Endothelial cell (in vitro differentiated cells): ENCODE data around the gene PRSS56. TPM values are rescaled to one million over a fixed set of nuclear protein-coding genes. Genes with fewer than 3 reads are reported as not detected.
"Not testable (repeated sequence)": the region's sequence is repeated elsewhere in the genome, so short reads cannot be mapped to it uniquely, and the experiment has no call there.

Source experiments
- DNase-seq: peaks from one replicate; pipeline ENCODE4 v3.0.0; 2021; ENCODE audit warnings: low spot score
- H3K27ac Mint-ChIP-seq: one replicate; pipeline ENCODE4 v1.8.0; 2021; ENCODE audit warnings: mixed read lengths, inconsistent platforms; ENCODE audit not compliant: unreplicated experiment
- H3K27me3 Mint-ChIP-seq: one replicate; pipeline ENCODE4 v1.8.0; 2021; ENCODE audit warnings: mild to moderate bottlenecking, moderate library complexity, mixed read lengths, inconsistent platforms; ENCODE audit not compliant: unreplicated experiment
- H3K36me3 Mint-ChIP-seq: one replicate; pipeline ENCODE4 v1.8.0; 2021; ENCODE audit warnings: mild to moderate bottlenecking, low read depth, mixed read lengths, inconsistent platforms; ENCODE audit not compliant: unreplicated experiment
- H3K4me1 Mint-ChIP-seq: one replicate; pipeline ENCODE4 v1.8.0; 2021; ENCODE audit warnings: mild to moderate bottlenecking, mixed read lengths, inconsistent platforms; ENCODE audit not compliant: unreplicated experiment
- H3K4me3 Mint-ChIP-seq: one replicate; pipeline ENCODE4 v1.8.0; 2021; ENCODE audit warnings: mild to moderate bottlenecking, mixed read lengths, inconsistent platforms; ENCODE audit not compliant: unreplicated experiment
- H3K9me3 Mint-ChIP-seq: one replicate; pipeline ENCODE4 v1.8.0; 2021; ENCODE audit warnings: mixed read lengths, inconsistent platforms; ENCODE audit not compliant: unreplicated experiment
- CTCF ChIP-seq: fragments of 200-600 bp; sonication (generic); IDR thresholded peaks from one replicate; pipeline ENCODE4 v1.5.0; 2021; ENCODE audit warnings: antibody characterized with exemption; ENCODE audit not compliant: unreplicated experiment
- total RNA-seq: library from RNA; stranded (reverse); fragmentation: NEBNext Ultra II Directional; extraction: Animal tissue kit (Norgen Biotek cat#: 25700); gene quantifications from one replicate; pipeline ENCODE4 v1.2.1, GENCODE V29; 2021; ENCODE audit not compliant: unreplicated experiment

PRSS56 gene
- total RNA-seq, 1 donor from 2014 or later: not detected

DNA sequence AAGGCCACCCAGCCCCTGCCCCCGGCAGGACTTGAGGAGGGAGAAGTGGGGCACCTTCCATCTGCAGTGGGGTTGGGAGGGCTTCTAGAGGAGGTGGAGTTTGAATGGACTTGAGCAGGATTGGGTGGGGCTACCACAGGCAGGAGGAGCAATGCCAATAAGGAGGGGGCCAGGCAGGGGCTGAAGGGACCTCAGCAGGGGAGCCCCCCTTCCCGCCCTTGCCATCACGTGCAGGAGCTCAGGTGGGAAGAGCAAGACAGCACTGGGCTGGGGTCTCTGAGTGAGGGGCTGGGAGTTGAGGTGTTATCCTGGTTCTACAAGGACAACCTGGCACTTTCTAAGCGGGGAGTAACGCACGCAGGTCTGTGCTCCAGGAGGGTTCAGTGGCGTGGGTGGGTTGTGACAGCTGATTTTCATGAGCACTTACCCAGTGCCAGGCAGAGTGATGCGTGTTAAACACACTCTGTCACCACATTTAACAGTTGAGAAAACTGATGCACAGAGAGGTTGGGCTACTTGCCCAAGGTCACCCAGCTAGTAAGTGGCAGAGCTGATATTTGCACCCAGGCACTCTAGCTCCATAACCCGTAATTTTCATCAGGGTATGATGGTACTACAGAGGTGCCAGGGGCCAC is 10.6 kb downstream of the PRSS56 start:
- TF ChIP-seq CTCF: no peak
- Mint-ChIP-seq H3K27ac (no peak overlapping the region), H3K9me3 (no peaks in the 10 kb centered on the region), H3K27me3 (peaks cover 9% of the 10 kb centered on the region), H3K36me3 (no peaks in the 10 kb centered on the region), H3K4me1 (no peaks in the 10 kb centered on the region), H3K4me3 (no peak overlapping the region)
- DNase-seq: no peak

DNA sequence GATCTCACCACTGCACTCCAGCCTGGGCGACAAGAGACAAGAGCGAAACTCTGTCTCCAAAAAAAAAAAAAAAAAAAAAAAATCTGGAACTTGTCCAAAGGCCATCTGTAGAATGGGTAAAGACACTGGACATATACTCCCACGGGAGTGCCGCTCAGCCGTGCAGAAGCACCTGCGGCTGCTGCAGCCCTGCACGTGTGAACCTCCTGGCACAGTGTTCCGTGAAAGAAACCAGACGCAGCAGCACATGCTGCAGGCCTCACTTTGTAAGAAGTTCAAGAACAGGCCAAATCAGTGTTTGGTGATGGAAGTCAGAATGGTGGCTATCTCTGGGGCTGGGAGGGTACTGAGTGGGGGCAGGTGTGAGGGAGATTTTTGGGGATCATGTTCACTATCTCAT is 12.2 kb downstream of the PRSS56 start:
- H3K4me1 Mint-ChIP-seq: no peaks in the 10 kb centered on the region
- H3K27ac Mint-ChIP-seq: no peak overlapping the region
- no peak for TF ChIP-seq CTCF
- DNase-seq: no peak
- H3K4me3 Mint-ChIP-seq: no peak overlapping the region
- peaks cover 4% of the 10 kb centered on the region for H3K36me3 Mint-ChIP-seq
- H3K27me3 Mint-ChIP-seq: peaks cover 10% of the 10 kb centered on the region
- peaks cover 3% of the 10 kb centered on the region for H3K9me3 Mint-ChIP-seq

DNA sequence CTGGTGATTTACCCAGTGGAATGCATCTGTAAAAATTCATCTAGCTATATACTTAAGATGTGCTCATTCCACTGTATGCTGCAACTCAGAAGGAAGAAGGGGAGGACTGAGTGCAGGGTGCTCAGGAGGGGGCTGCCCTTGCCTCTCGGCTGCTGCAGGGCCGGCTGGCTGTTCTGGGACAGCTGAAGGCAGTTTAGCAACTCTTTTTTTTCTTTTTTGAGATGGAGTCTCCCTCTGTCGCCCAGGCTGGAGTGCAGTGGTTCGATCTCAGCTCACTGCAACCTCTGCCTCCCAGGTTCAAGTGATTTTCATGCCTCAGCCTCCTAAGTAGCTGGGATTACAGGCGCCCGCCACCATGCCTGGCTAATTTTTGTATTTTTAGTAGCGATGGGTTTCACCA is 12.6 kb downstream of the PRSS56 start:
- H3K36me3 Mint-ChIP-seq, H3K4me1 Mint-ChIP-seq, H3K27ac Mint-ChIP-seq, DNase-seq, H3K9me3 Mint-ChIP-seq, H3K27me3 Mint-ChIP-seq, H3K4me3 Mint-ChIP-seq: not testable (repeated sequence)

DNA sequence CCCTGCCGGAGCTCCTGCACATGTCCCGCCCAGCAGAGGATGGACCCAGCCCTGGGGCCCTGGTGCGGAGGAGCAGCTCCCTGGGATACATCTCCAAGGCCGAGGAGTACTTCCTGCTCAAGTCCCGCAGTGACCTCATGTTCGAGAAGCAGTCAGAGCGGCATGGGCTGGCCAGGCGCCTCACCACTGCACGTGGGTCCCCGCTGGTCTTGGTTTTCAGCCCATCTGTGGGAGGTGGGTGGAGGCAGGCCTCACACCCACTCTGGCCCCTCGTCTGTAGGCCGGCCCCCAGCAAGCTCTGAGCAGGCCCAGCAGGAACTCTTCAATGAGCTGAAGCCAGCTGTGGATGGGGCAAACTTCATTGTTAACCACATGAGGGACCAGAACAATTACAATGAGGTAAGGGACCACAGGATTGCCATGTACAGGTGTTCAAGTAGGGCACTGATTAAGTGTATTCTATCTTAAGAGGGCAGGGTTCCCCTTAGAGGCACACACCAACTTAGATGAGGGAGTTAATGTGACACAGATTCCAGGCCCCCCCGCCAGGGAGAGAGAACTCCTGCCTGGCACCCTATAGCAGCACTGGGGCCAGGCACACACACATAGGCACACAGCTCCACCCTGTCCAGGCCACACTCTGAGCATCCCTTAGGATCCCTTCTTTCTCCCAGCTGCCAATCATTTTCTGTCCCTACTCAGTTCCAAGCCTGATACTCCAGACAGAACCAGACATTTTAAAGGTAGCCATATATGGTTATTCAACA is 13.9 kb downstream of the PRSS56 start:
- peaks cover 5% of the 10 kb centered on the region for H3K4me1 Mint-ChIP-seq
- H3K27ac Mint-ChIP-seq: no peak overlapping the region
- no peak for TF ChIP-seq CTCF
- peaks cover 6% of the 10 kb centered on the region for H3K27me3 Mint-ChIP-seq
- H3K36me3 Mint-ChIP-seq: peaks cover 4% of the 10 kb centered on the region
- no peak overlapping the region for H3K4me3 Mint-ChIP-seq
- peaks cover 3% of the 10 kb centered on the region for H3K9me3 Mint-ChIP-seq
- no peak for DNase-seq

DNA sequence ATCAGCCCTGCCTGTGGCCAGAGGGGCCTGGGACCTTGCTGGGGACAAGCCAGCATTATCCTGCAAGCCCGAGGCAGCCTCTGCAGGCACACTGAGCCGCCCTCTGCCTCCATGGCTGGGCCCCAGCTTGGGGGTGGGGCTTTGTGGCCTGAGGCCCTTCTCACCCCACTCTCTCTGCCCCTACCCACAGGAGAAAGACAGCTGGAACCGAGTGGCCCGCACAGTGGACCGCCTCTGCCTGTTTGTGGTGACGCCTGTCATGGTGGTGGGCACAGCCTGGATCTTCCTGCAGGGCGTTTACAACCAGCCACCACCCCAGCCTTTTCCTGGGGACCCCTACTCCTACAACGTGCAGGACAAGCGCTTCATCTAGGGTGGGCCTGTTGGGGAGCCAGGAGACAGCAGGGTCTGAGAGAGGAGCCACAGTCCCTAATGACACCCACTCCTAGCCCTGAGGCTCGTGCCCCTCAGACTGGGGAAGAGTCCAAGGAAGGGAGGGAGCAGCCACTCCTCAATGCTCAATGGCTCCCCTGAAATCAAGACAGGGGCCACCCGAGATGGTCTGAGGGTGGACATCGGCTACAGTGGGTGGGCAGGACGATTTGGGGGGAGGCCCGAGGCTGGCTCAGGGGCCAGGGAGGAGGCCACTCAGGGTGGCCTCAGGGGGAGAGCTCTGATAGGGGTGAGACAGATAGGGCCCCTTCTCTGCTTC is 14.9 kb downstream of the PRSS56 start:
- Mint-ChIP-seq H3K27me3 (peaks cover 7% of the 10 kb centered on the region), H3K36me3 (peaks cover 4% of the 10 kb centered on the region), H3K4me3 (no peak overlapping the region), H3K4me1 (peaks cover 5% of the 10 kb centered on the region), H3K9me3 (peaks cover 3% of the 10 kb centered on the region), H3K27ac (no peak overlapping the region)
- no peak for TF ChIP-seq CTCF
- DNase-seq: no peak
